Mesothelial cell of epicardium (in vitro differentiated cells): ENCODE data around the gene ROBO1. TPM values are rescaled to one million over a fixed set of nuclear protein-coding genes. Genes with fewer than 3 reads are reported as not detected.

ENCODE experiments used
- DNase-seq, 2 experiments: peaks; one replicate each; pipeline ENCODE4 v3.0.0; 2021; ENCODE audit warnings: low spot score in 2 of 2; ENCODE audit not compliant: unreplicated experiment in 2 of 2
- H3K27ac Mint-ChIP-seq: 2 replicates; pipeline ENCODE4 v1.8.0; 2021; ENCODE audit warnings: mixed read lengths
- H3K27me3 Mint-ChIP-seq: 2 replicates; pipeline ENCODE4 v1.8.0; 2021; ENCODE audit warnings: low read depth, mixed read lengths
- H3K36me3 Mint-ChIP-seq: 2 replicates; pipeline ENCODE4 v1.8.0; 2021; ENCODE audit warnings: mixed read lengths
- H3K4me1 Mint-ChIP-seq: 2 replicates; pipeline ENCODE4 v1.8.0; 2021; ENCODE audit warnings: mixed read lengths
- H3K4me3 Mint-ChIP-seq: 2 replicates; pipeline ENCODE4 v1.8.0; 2021; ENCODE audit warnings: mild to moderate bottlenecking, moderate library complexity, mixed read lengths
- H3K9me3 Mint-ChIP-seq: 2 replicates; pipeline ENCODE4 v1.8.0; 2021; ENCODE audit warnings: mixed read lengths
- CTCF ChIP-seq: fragments of 200-600 bp; sonication (generic); IDR thresholded peaks from one replicate; pipeline ENCODE4 v1.5.0; 2021; ENCODE audit warnings: antibody characterized with exemption; ENCODE audit not compliant: unreplicated experiment
- total RNA-seq: library from RNA; stranded (reverse); gene quantifications from 3 replicates; pipeline ENCODE4 v1.2.1, GENCODE V29; 2021

The ROBO1 gene
- total RNA-seq, 1 donor from 2014 or later = 143 TPM

GRCh38 chr3:79414035-79414434 is 353.8 kb downstream of the ROBO1 start:
- Mint-ChIP-seq H3K36me3 (no peaks in the 10 kb centered on the region), H3K27me3 (peaks cover 3% of the 10 kb centered on the region), H3K27ac (no peak overlapping the region), H3K4me1 (peaks cover 6% of the 10 kb centered on the region), H3K9me3 (no peaks in the 10 kb centered on the region), H3K4me3 (no peak overlapping the region)
- no peak for TF ChIP-seq CTCF
- DNase-seq = no peak

DNA sequence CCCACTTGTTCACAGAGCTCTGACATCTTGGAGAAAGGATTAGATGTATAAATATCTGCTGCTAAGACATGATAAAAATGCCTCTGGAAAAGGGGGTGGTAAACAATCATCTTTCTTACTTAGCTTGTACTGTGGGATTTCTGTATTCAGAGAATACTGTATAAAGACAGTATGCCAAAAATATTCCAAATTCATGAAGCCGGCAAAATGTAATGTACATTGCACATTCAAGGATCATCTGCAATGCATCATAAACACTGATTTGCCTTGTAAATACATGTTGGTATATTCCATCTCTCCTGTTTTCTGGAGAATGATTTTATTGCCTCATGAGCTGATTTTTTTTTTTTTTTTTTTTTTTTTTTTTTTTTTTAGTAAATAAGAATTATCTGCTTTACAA is 355.3 kb downstream of the ROBO1 start:
- no peak overlapping the region for H3K27ac Mint-ChIP-seq
- H3K27me3 Mint-ChIP-seq = peaks cover 3% of the 10 kb centered on the region
- no peaks in the 10 kb centered on the region for H3K36me3 Mint-ChIP-seq
- H3K4me3 Mint-ChIP-seq = no peak overlapping the region
- no peak for TF ChIP-seq CTCF
- no peak for DNase-seq
- H3K9me3 Mint-ChIP-seq = no peaks in the 10 kb centered on the region
- peaks cover 6% of the 10 kb centered on the region for H3K4me1 Mint-ChIP-seq

DNA sequence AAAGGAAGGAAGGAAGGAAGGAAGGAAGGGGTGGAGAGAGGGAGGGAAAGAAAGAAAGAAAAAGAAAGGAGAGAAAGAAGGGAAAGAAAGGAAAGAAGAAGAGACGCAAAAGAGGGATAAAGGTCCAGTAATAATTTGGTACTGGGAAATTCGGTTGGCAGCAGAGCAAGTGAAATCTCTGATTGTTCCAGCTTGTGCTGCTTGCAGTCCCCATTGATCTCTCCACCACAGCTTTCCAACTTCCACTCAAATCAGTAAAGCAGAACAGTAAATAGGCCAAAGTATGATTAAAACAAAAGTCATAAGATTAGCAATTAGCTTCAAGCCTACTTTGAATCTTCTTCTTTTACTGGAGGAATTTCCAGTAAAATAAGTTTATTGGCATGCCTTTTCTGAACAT is 357.2 kb downstream of the ROBO1 start:
- H3K4me1 Mint-ChIP-seq = peaks cover 5% of the 10 kb centered on the region

DNA sequence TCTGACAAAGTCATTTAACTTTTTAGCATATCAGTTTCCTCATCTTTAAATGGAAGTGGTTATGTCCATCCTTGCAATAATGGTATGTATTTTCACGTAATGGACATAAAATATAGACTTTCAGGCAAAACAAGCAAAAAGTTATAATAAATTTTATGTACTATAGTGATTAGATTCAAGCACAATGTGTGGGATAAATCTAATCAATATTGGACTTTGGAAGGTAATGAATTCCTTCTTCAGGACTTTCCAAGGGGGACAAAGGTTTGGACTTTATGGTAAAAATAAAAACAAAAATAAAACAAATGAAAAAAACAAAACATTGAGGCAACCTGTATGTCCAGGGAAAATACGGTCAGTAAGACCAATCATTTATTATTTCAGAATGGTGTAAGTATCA is 357.7 kb downstream of the ROBO1 start:
- Mint-ChIP-seq H3K36me3 (no peaks in the 10 kb centered on the region), H3K27me3 (peaks cover 3% of the 10 kb centered on the region), H3K4me1 (no peaks in the 10 kb centered on the region), H3K27ac (no peak overlapping the region), H3K9me3 (no peaks in the 10 kb centered on the region), H3K4me3 (no peak overlapping the region)
- TF ChIP-seq CTCF = no peak
- no peak for DNase-seq

More for the DNA sequence above, 357.2 kb downstream of the ROBO1 start:
- Mint-ChIP-seq H3K36me3 (no peaks in the 10 kb centered on the region), H3K9me3 (no peaks in the 10 kb centered on the region), H3K27me3 (peaks cover 3% of the 10 kb centered on the region), H3K27ac (no peak overlapping the region), H3K4me3 (no peak overlapping the region)
- no peak for TF ChIP-seq CTCF
- no peak for DNase-seq

- no peaks in the 10 kb centered on the region for H3K4me1 Mint-ChIP-seq
- H3K4me3 Mint-ChIP-seq = no peak overlapping the region
- no peak overlapping the region for H3K27ac Mint-ChIP-seq
- DNase-seq = no peak
- no peaks in the 10 kb centered on the region for H3K9me3 Mint-ChIP-seq
- H3K27me3 Mint-ChIP-seq = no peaks in the 10 kb centered on the region
- TF ChIP-seq CTCF = no peak
- H3K36me3 Mint-ChIP-seq = no peaks in the 10 kb centered on the region
Observed at GRCh38 chr3:79406175-79406574, 361.6 kb downstream of the ROBO1 start.

GRCh38 chr3:79405183-79405582 is 362.6 kb downstream of the ROBO1 start:
- H3K9me3 Mint-ChIP-seq = no peaks in the 10 kb centered on the region
- no peak overlapping the region for H3K4me3 Mint-ChIP-seq
- H3K27ac Mint-ChIP-seq = no peak overlapping the region
- DNase-seq = no peak
- no peak for TF ChIP-seq CTCF
- no peaks in the 10 kb centered on the region for H3K4me1 Mint-ChIP-seq
- H3K27me3 Mint-ChIP-seq = no peaks in the 10 kb centered on the region
- H3K36me3 Mint-ChIP-seq = no peaks in the 10 kb centered on the region
